ENCODE data around the gene ATP6V1G3.
A peak's percentile ranks its signal among the peaks of the same experiment; 100 is the strongest.

The ATP6V1G3 gene

GRCh38 chr1:198517623-198518199 lies 22.8 kb downstream of the ATP6V1G3 start:
- CTCF ChIA-PET: no interaction called here
- TF ChIP-seq CTCF (conservative IDR thresholded peaks at IDR 0.05; ENCODE audit: low read depth): no peak
- no peak overlapping the region for H3K27ac ChIP-seq
- DNase-seq (ENCODE audit: low spot score): no peak
- POLR2A ChIA-PET (ENCODE audit: low non-redundant PET): no interaction called here

- ChIA-PET CTCF (interaction anchor here (0.6 kb wide), 1 partner anchor 37 kb away, joined by 3 read pairs; no protein-coding TSS in a partner anchor), POLR2A (ENCODE audit: low non-redundant PET) (no interaction called here)
- DNase-seq (ENCODE audit: low spot score): no peak
- no peak for TF ChIP-seq CTCF (conservative IDR thresholded peaks at IDR 0.05; ENCODE audit: low read depth)
- H3K27ac ChIP-seq: no peak overlapping the region
Observed at GRCh38 chr1:198500096-198500495, 40.4 kb downstream of the ATP6V1G3 start.

- ChIA-PET CTCF (interaction anchor here (0.6 to 0.7 kb wide), 4 partner anchors 34 to 437 kb away, joined by 3 to 4 read pairs (median 4); no protein-coding TSS in a partner anchor), POLR2A (ENCODE audit: low non-redundant PET) (no interaction called here)
- no peak for DNase-seq (ENCODE audit: low spot score)
- no peak overlapping the region for H3K27ac ChIP-seq
- TF ChIP-seq CTCF (conservative IDR thresholded peaks at IDR 0.05; ENCODE audit: low read depth): no peak
Observed at GRCh38 chr1:198499588-198499987, 40.9 kb downstream of the ATP6V1G3 start.

- POLR2A ChIA-PET (ENCODE audit: low non-redundant PET): no interaction called here
- no peak overlapping the region for H3K27ac ChIP-seq
- no peak for TF ChIP-seq CTCF (conservative IDR thresholded peaks at IDR 0.05; ENCODE audit: low read depth)
- DNase-seq (ENCODE audit: low spot score): peak; percentile 32
- CTCF ChIA-PET: interaction anchor here (0.6 to 0.7 kb wide), 3 partner anchors 33 to 436 kb away, joined by 3 to 4 read pairs (median 4); no protein-coding TSS in a partner anchor
Observed at GRCh38 chr1:198498881-198499280, 41.6 kb downstream of the ATP6V1G3 start.

- CTCF ChIA-PET: no interaction called here
Observed at GRCh38 chr1:198498103-198498385, 42.4 kb downstream of the ATP6V1G3 start.

GRCh38 chr1:198497326-198498102 lies 43.0 kb downstream of the ATP6V1G3 start:
- peak; percentile 39 for DNase-seq (ENCODE audit: low spot score)
- TF ChIP-seq CTCF (conservative IDR thresholded peaks at IDR 0.05; ENCODE audit: low read depth): no peak
- ChIA-PET POLR2A (ENCODE audit: low non-redundant PET) (no interaction called here), CTCF (interaction anchor here (0.6 kb wide), 1 partner anchor 30 kb away, joined by 3 read pairs; no protein-coding TSS in a partner anchor)
- no peak overlapping the region for H3K27ac ChIP-seq

More at GRCh38 chr1:198498103-198498385, 42.4 kb downstream of the ATP6V1G3 start:
- TF ChIP-seq CTCF (conservative IDR thresholded peaks at IDR 0.05; ENCODE audit: low read depth): no peak
- POLR2A ChIA-PET (ENCODE audit: low non-redundant PET): interaction anchor here (0.5 kb wide), 1 partner anchor 102 kb away, joined by 3 read pairs; no protein-coding TSS in a partner anchor
- no peak overlapping the region for H3K27ac ChIP-seq
- DNase-seq (ENCODE audit: low spot score): no peak
